Activated CD4-positive, alpha-beta T cell treated with anti-CD3 and anti-CD28 coated beads, Interleukin-2, amount 50 U/mL, for 1 hour (primary cell): ENCODE results near the gene TAF6.

Experiments used
- DNase-seq: peaks from one replicate; pipeline ENCODE4 v3.0.0-alpha.2; 2020

Gene TAF6

DNA sequence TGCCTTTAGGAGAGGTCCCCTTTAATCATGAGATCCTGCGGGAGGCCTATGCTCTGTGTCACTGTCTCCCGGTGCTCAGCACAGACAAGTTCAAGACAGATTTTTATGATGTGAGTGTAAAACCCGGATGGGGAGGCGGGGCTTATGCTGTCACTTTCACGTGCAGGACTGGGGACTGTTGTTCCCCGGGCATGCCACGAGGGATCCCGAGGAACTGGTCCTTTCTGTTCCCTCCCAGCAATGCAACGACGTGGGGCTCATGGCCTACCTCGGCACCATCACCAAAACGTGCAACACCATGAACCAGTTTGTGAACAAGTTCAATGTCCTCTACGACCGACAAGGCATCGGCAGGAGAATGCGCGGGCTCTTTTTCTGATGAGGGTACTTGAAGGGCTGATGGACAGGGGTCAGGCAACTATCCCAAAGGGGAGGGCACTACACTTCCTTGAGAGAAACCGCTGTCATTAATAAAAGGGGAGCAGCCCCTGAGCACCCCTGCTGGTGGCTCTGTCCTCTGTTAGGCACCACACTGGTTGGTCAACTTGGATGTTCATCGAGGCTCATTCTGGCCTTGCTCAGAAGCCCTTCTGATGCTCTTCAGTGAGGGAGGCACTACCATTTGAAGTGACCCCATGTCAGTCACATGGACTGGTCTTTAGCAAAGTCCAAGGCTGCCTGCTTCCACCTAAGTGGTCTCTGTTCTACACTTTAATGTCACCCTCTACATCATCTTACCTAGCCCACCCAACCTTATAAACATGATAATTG, 27.6 kb downstream of the TAF6 start:
- DNase-seq, result no peak

DNA sequence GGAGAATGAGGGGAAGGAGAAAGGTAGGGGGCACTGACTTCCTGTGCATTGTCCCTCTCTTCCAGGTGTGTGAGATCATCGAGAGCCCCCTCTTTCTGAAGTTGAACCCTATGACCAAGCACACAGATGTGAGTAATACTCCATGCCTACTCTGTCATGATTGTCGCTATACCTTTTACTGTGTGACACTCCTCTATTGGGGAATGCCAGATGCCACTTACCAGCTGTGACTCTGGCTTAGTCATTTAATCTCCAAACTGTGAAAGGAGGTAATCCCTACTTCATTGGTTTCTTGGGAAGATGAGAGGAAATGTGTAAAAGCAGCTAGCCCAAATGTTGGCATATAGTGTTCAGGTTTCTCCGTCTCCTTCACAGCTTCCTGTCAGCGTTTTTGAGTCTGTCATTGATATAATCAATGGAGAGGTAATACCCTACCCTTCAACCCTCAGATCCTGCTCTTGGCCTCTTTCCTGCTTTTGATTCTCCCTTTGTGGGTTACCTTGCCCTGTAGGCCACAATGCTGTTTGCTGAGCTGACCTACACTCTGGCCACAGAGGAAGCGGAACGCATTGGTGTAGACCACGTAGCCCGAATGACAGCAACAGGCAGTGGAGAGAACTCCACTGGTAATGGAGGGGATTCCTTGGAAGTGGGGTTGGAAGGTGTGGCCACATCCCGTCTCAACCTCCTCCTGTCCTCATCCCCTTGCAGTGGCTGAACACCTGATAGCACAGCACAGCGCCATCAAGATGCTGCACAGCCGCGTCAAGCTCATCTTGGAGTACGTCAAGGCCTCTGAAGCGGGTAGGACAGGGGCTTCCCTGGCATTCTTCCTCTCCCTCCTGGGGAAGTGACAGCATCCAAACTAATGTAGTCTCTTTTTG, 28.4 kb downstream of the TAF6 start:
- DNase-seq, result no peak

- DNase-seq, result no peak
Observed at GRCh38 chr7:100089458-100090196, 29.5 kb downstream of the TAF6 start.

DNA sequence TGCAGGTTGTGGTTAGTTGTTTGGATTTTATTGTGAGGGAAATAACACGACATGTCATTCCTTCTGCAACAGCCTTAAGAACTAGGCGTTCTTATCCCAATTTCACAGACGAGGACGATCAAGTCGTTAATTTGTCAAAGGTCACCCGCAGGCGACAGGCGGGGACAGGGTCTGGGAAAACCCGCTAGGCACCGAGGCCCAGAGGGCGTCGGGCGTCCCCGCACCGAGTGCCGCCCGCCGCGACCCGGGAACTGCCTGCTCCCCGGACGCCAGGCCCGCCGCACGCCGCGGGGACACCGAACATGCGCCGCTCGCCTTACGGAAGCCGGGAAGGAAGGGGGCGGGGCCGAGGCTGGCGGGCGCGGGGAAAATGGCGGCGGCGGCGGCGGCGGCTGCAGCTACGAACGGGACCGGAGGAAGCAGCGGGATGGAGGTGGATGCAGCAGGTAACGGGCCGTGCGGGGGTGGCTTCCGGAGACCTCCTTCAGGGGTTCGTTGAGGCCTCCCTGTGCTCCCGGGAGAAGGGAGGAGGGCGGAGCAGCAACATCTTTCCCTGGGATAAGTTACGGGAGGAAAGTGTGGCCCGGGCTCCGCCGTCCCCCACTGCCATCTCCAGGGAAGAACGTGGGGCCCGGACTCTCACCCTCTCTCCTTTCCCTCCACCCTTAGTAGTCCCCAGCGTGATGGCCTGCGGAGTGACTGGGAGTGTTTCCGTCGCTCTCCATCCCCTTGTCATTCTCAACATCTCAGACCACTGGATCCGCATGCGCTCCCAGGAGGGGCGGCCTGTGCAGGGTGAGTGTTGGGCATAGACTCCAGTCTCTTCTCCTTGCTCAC, 30.3 kb downstream of the TAF6 start, which contains the start of gene COPS6:
Gene COPS6, plus strand, starts transcription at position 349 of the 837 bp plus-strand sequence. Its CDS starts 22 bp downstream, at position 371.
- peak; percentile 84 for DNase-seq

- no peak for DNase-seq
Observed at GRCh38 chr7:100088095-100088620, 31.0 kb downstream of the TAF6 start.

GRCh38 chr7:100087055-100087750, 32.0 kb downstream of the TAF6 start:
- no peak for DNase-seq

- no peak for DNase-seq
Observed at GRCh38 chr7:100085515-100085914, 33.6 kb downstream of the TAF6 start.

DNA sequence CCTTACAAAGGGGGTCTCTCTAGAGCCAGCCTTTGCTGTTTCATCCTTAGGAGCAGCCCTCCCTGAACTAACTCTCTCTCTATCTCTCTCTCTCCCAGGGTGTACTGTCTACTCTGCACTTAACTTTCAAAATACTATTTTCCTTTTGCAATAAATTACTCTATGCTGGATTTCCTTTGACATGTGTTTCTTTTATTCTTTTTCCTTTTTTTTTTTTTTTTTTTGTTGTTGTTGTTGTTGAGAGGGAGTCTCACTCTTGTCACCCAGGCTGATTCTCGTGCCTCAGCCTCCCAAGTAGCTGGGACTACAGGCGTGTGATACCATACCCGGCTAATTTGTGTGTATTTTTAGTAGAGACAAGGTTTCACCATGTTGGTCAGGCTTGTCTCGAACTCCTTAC, 36.2 kb downstream of the TAF6 start:
- DNase-seq, result no peak

DNA sequence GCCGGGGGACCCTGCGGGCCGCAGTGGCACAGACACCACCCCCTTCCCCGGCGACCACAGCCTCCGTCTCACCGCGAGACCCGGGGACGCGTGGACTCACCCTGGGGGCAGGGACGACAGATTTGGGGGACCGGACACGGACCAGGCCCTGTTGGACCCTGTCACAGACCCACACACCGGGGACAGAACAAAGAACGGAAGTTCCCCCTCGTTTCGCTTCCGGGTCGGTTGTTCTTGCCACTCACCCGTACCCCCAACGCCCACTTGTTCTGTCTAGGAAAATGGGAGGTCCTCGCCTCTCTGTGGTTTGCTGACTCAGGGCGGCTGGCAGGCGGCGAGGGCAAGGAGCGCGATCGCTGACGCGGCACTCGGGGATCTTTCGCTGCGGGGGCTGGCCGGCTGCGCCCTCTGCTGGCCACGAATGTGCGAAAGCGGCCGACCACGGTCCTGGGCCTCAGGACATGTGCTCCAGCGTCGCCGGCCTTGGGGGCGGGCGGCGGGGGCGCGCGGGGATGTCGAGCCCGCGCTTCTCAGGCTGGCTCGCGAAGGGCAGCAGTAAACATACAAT, 37.5 kb downstream of the TAF6 start, which contains the start of gene ZNF3:
Gene ZNF3, minus strand, starts transcription at position 189 of the 568 bp plus-strand sequence. CDS start 4,366 bp downstream, outside the sequence.
- peak; percentile 95 for DNase-seq

- no peak for DNase-seq
Observed at GRCh38 chr7:100080907-100081534, 38.1 kb downstream of the TAF6 start.

DNA sequence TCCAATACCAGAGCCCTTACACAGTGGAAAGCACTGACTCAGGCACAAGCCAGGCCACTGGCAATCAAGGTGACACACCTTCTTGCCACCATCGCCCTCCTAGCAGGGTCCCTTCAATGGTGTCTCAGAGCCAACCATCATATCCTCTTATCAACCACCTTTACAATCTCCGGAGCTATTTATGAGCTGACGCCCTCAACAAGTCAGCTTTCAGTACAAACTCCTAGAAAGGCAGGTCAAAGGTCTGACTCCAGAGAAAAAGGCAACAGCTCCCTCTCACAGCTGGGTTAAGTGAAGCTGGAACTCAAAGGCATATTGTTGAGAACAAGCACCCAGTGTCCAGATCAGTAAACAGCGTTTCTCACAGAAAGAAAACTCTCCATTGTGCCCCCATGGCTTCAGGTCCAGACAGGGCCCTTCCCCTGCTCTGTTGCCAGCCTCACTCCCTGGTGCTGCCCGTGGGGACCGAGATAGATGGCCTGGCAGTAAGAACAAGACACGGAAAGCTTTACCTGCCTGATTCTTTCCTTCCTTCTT, 40.1 kb downstream of the TAF6 start:
- no peak for DNase-seq

GRCh38 chr7:100077205-100077604, 42.0 kb downstream of the TAF6 start:
- no peak for DNase-seq

- DNase-seq, result no peak
Observed at GRCh38 chr7:100075418-100075817, 43.7 kb downstream of the TAF6 start.

DNA sequence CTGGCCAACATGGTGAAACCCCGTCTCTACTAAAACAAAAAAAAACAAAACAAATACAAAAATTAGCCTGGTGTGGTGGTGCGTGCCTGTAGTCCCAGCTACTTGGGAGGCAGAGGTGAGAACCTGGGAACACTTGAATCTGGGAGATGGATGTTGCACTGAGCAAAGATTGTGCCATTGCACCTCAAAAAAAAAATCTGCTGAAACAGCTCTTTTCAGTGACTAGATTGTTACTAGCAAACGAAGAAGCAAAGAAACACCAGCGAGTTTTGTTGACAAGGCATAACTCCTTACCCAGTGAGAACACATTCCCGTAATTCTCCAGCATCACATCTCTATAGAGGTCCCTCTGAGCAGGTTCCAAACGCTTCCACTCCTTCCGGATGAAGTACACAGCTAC, 44.3 kb downstream of the TAF6 start:
- no peak for DNase-seq

DNA sequence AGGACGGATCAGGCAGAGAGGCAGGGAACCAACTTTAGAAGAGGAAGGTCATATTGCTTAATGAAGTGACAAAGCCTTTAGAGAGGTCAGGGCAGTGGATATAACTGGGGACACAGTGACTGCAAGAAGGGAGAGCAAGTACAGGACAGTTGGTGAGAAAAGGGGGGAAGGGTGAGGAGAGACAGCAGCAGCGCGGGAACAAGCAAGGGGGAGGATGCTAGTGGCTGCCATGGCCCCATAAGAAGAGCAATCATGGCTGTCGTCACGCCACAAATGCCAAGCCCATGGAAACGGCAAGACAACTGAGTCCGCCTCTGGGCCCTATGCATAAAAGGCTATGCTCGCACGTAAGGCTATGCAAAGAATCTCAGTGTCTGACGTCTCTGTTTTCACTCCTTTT, 46.7 kb downstream of the TAF6 start:
- DNase-seq, result no peak

GRCh38 chr7:100071018-100071723, 48.0 kb downstream of the TAF6 start:
- DNase-seq, result no peak

DNA sequence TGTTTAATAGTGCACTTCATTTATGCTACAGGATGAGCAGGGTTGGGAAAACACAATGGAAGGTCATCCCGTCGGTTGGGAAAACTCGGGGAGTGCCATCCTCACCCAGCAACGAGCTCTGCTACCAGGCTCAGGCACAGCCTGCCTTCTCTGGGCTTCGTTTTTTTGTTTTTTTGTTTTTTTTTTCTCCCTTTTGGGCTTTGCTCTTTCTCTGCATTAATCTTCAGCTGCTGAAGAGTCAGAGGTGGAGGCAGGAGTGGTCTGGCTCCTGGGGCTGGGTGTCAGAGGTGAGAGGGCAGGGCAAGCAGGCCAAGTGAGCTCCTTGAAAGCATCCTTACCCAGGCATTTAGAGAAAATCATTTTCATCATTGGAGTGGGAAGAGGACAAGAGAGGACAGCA, 49.2 kb downstream of the TAF6 start:
- no peak for DNase-seq

GRCh38 chr7:100066953-100067352, 52.2 kb downstream of the TAF6 start:
- no peak for DNase-seq

DNA sequence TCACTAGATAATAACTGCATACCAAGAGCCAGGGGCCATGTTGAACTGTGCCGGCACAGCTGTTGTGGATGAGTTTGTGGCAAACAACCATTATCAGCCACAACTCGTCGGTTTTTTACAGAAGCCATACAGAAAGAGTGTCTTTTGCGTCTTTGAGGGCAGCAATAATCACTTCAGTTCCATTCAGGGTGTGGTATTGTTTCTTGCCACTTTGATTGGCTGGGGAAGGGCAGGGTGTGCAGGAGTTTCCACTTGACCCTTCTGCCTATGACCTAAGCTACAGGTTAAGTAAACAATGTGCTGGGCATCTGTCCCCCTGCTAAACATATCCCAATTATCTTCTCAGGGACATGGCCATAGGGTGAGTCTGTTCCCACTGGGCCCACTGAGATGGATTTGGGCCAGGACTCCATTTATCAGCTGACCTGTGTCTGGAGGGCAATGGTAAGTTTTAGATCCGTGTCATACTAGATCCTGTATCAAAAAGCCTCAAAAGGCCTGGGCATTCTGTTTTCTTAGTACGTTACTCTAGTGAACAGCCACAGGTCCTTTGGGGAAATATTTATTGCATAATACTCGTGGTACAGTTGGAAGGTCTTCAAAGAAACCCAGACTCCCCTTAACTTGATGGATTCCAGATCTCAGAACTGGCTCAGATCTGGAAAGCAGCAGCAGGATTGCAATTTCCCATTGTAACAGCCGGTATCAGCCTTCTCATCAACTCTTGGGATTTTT, 53.5 kb downstream of the TAF6 start:
- no peak for DNase-seq
